Liver (tissue), 9 donors: ENCODE measurements around the gene PIGQ. TPM values are rescaled to one million over a fixed set of nuclear protein-coding genes. Genes with fewer than 3 reads are reported as not detected.
A peak's percentile ranks its signal among the peaks of the same experiment; 100 is the strongest.

Experiments used
- DNase-seq: peaks from one replicate; pipeline ENCODE4 v3.0.0-alpha.2; 2017; ENCODE audit warnings: low spot score
- H3K27ac ChIP-seq, 2 donors: one replicate each; pipeline ENCODE4 v1.7.0; 2013; ENCODE audit warnings: inconsistent platforms in 2 of 2, low read length in 2 of 2, control low read depth in 1 of 2, low read depth in 1 of 2, mild to moderate bottlenecking in 1 of 2
- H3K27me3 ChIP-seq, 4 donors: one replicate each; pipeline versions ENCODE4 v1.6.1 to v1.7.0; 2013; ENCODE audit warnings: low read length in 3 of 4, inconsistent platforms in 1 of 4, mild to moderate bottlenecking in 1 of 4, moderate library complexity in 1 of 4; ENCODE audit not compliant: control insufficient read depth in 4 of 4, insufficient read depth in 4 of 4
- H3K36me3 ChIP-seq, 4 donors: one replicate each; pipeline versions ENCODE4 v1.6.1 to v1.7.0; 2013; ENCODE audit warnings: low read length in 3 of 4, mild to moderate bottlenecking in 3 of 4, low read depth in 1 of 4, moderate library complexity in 1 of 4; ENCODE audit not compliant: control insufficient read depth in 4 of 4, insufficient read depth in 3 of 4
- H3K4me1 ChIP-seq, 4 donors: one replicate each; pipeline versions ENCODE4 v1.6.1 to v1.7.0; 2013; ENCODE audit warnings: low read length in 3 of 4, mild to moderate bottlenecking in 3 of 4, moderate library complexity in 1 of 4; ENCODE audit not compliant: control insufficient read depth in 4 of 4, insufficient read depth in 4 of 4
- H3K4me3 ChIP-seq, 3 donors: one replicate each; pipeline versions ENCODE4 v1.6.1 to v1.7.0; 2013; ENCODE audit warnings: low read length in 3 of 3, control low read depth in 1 of 3, low read depth in 1 of 3, mild to moderate bottlenecking in 1 of 3
- H3K9ac ChIP-seq, 2 donors: one replicate each; pipeline ENCODE4 v1.7.0; 2013; ENCODE audit warnings: low read length in 2 of 2, mild to moderate bottlenecking in 2 of 2, moderate library complexity in 2 of 2, control low read depth in 1 of 2, low read depth in 1 of 2
- H3K9me3 ChIP-seq, 4 donors: one replicate each; pipeline versions ENCODE4 v1.6.1 to v1.7.0; 2013; ENCODE audit warnings: low read length in 3 of 4; ENCODE audit not compliant: control insufficient read depth in 4 of 4
- EGR1 ChIP-seq, 2 donors: IDR thresholded peaks; 2 replicates each; pipeline ENCODE4 v1.6.1; 2016 to 2018; ENCODE audit warnings: antibody characterized with exemption in 2 of 2, low read depth in 2 of 2
- GABPA ChIP-seq, 2 donors: IDR thresholded peaks in 1 of 2; conservative IDR thresholded peaks in 1 of 2; 2 replicates each; pipeline ENCODE4 v1.6.1; 2016; ENCODE audit warnings: antibody characterized with exemption in 2 of 2, mild to moderate bottlenecking in 1 of 2, moderate library complexity in 1 of 2
- HNF4A ChIP-seq, 2 donors: conservative IDR thresholded peaks; 2 replicates each; pipeline ENCODE4 v1.6.1; 2016; ENCODE audit warnings: antibody characterized with exemption in 2 of 2, mild to moderate bottlenecking in 2 of 2
- HNF4G ChIP-seq: IDR thresholded peaks from 2 replicates; pipeline ENCODE4 v1.6.1; 2016; ENCODE audit warnings: antibody characterized with exemption
- JUND ChIP-seq, 2 donors: IDR thresholded peaks; 2 replicates each; pipeline ENCODE4 v1.6.1; 2016; ENCODE audit warnings: antibody characterized with exemption in 2 of 2
- NR2F2 ChIP-seq: IDR thresholded peaks from 2 replicates; pipeline ENCODE4 v1.6.1; 2016; ENCODE audit warnings: antibody characterized with exemption
- RAD21 ChIP-seq, 2 donors: IDR thresholded peaks; 2 replicates each; pipeline ENCODE4 v1.6.1; 2016; ENCODE audit warnings: antibody characterized with exemption in 2 of 2, mild to moderate bottlenecking in 2 of 2
- RXRA ChIP-seq, 2 donors: IDR thresholded peaks; 2 replicates each; pipeline ENCODE4 v1.6.1; 2017 to 2018; ENCODE audit warnings: antibody characterized with exemption in 2 of 2, mild to moderate bottlenecking in 1 of 2
- SP1 ChIP-seq: IDR thresholded peaks from 2 replicates; pipeline ENCODE4 v1.6.1; 2018; ENCODE audit warnings: antibody characterized with exemption, mild to moderate bottlenecking
- WGBS: extraction: QIAGEN DNeasy Blood & Tissue Kit; methylation state at CpG from one replicate; pipeline ENCODE4 v1.1.7; 2013; 5-methylcytosine and 5-hydroxymethylcytosine counted together
- polyA plus RNA-seq, 2 donors: library from polyadenylated mRNA; stranded (reverse) in 1 of 2; unstranded in 1 of 2; fragments of 200-250 nt in 1 of 2; fragments of >200 nt in 1 of 2; fragmentation: Nextera tagmentation in 1 of 2; extraction: Ambion mirVana in 1 of 2; gene quantifications; one replicate each; pipeline versions ENCODE4 v1.2.1 to v1.2.3, GENCODE V29; 2013 to 2015
- total RNA-seq, 2 donors: library from RNA; depleted of rRNA; stranded (reverse); fragments of >200 nt; gene quantifications; one replicate each; pipeline ENCODE4 v1.2.3, GENCODE V29; 2014
- TF ChIP-seq, protein P1 (sequence below): IDR thresholded peaks from 2 replicates; pipeline ENCODE4 v1.6.1; 2016; ENCODE audit warnings: antibody characterized with exemption, mild to moderate bottlenecking
- TF ChIP-seq, protein P2 (sequence below): IDR thresholded peaks from 2 replicates; pipeline ENCODE4 v1.6.1; 2016; ENCODE audit warnings: antibody characterized with exemption
- TF ChIP-seq, protein P3 (sequence below): fragments of 150-350 bp; IDR thresholded peaks from 2 replicates; pipeline ENCODE4 v1.5.1; 2017; ENCODE audit warnings: improper control_type of control experiment, low read depth, low read length; ENCODE audit not compliant: missing input control
- TF ChIP-seq, protein P4 (sequence below): IDR thresholded peaks from 2 replicates; pipeline ENCODE4 v1.6.1; 2016; ENCODE audit warnings: antibody characterized with exemption
- donor health status: healthy.
- donor health status: healthy.
- donor health status: healthy.
- donor health status: healthy.
- donor health status: healthy.

PIGQ gene
- total and polyA plus RNA-seq, 4 donors: 16.8 to 144 (median 20.6) TPM

DNA sequence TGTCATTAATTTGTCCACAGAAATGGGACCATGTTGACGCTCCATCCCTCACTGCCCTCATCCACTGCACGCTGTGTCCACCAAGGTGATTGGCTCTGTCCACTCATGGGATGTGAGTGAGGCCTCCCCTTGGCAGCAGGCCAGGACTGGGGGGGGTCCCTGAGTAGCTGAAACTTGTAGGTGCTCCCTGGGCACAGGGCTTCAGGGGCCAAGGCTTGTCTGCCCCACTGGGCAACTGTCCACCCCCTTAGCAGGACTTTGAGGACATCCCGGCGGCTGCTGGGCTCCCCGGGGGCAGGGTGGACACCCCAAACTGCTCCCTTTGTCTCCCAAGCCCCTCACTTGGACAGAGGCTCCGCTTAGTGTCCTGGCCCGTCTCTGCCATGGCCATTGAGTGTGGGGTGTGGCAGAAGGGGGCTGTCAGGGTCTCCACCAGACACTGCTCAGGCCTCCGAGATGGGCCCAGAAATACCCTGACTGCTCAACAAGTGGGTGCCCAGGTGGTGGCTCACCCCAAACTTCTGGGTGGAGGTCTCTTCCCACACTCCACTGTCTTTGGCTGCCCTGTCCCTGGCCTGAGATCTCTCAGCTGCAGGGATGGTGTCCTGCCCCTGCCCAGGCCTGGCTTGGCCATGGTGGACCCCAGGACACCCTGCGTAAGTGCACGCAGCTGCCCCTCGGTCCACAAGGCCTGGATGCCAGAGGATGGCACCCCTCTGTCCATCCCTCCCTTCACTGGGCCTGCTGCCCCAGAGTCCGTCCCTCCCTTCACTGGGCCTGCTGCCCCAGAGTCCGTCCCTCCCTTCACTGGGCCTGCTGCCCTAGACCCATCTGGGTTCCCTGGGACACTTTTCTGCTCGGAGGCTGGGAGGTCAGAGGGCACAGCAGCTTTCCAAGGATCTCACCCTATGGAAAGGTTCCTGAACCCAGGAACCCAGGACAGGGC is 17.1 kb downstream of the PIGQ start:
- Histone ChIP-seq H3K9ac (no peak overlapping the region), H3K4me3 (no peak overlapping the region), H3K27ac (no peak overlapping the region), H3K36me3 (no peaks in the 10 kb centered on the region), H3K27me3 (no peaks in the 10 kb centered on the region), H3K4me1 (peaks cover 17 to 64% (median 50%) of the 10 kb centered on the region in 4 donors), H3K9me3 (no peaks in the 10 kb centered on the region)
- peak; percentile 46 for DNase-seq
- TF ChIP-seq JUND (IDR thresholded peaks at IDR 0.05) (no peak), SP1 (peak; percentile 56), EGR1 (IDR thresholded peaks at IDR 0.05; ENCODE audit: low read depth in 2 of 2) (no peak), NR2F2 (peak; percentile 61), RXRA (IDR thresholded peaks at IDR 0.05) (peak; percentile 36 to 67), RAD21 (IDR thresholded peaks at IDR 0.05) (peak in 1 of 2 donors; percentile 22), HNF4A (conservative IDR thresholded peaks at IDR 0.05) (peak; percentile 56 to 81)
- 74% methylated on average over 14 of the region's 14 CpGs for WGBS

DNA sequence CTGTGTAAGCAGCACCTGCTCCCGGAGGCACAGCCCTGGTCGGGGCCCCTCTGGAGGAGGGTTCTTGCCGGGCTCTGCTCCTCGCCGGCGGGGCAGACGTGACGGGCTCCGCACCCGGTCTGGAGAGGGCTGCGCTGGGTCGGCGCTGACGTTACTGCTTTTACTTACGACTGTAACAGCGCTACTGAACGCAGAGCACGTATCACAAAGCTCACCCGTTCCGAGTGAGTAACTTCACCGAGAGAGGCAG is 18.8 kb downstream of the PIGQ start:
- WGBS: under 1% methylated on average over 21 of the region's 21 CpGs
- no peaks in the 10 kb centered on the region for H3K27me3 ChIP-seq
- H3K4me1 ChIP-seq: peaks cover 21 to 71% (median 59%) of the 10 kb centered on the region in 4 donors

More for the DNA sequence above, 18.8 kb downstream of the PIGQ start:
- no peak for TF ChIP-seq GABPA (IDR thresholded peaks at IDR 0.05 in 1 of 2, conservative IDR thresholded peaks at IDR 0.05 in 1 of 2)
- TF ChIP-seq, protein P1, sequence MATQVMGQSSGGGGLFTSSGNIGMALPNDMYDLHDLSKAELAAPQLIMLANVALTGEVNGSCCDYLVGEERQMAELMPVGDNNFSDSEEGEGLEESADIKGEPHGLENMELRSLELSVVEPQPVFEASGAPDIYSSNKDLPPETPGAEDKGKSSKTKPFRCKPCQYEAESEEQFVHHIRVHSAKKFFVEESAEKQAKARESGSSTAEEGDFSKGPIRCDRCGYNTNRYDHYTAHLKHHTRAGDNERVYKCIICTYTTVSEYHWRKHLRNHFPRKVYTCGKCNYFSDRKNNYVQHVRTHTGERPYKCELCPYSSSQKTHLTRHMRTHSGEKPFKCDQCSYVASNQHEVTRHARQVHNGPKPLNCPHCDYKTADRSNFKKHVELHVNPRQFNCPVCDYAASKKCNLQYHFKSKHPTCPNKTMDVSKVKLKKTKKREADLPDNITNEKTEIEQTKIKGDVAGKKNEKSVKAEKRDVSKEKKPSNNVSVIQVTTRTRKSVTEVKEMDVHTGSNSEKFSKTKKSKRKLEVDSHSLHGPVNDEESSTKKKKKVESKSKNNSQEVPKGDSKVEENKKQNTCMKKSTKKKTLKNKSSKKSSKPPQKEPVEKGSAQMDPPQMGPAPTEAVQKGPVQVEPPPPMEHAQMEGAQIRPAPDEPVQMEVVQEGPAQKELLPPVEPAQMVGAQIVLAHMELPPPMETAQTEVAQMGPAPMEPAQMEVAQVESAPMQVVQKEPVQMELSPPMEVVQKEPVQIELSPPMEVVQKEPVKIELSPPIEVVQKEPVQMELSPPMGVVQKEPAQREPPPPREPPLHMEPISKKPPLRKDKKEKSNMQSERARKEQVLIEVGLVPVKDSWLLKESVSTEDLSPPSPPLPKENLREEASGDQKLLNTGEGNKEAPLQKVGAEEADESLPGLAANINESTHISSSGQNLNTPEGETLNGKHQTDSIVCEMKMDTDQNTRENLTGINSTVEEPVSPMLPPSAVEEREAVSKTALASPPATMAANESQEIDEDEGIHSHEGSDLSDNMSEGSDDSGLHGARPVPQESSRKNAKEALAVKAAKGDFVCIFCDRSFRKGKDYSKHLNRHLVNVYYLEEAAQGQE: no peak
- no peak for TF ChIP-seq HNF4G
- no peak for TF ChIP-seq EGR1 (IDR thresholded peaks at IDR 0.05; ENCODE audit: low read depth in 2 of 2)
- TF ChIP-seq, protein P2, sequence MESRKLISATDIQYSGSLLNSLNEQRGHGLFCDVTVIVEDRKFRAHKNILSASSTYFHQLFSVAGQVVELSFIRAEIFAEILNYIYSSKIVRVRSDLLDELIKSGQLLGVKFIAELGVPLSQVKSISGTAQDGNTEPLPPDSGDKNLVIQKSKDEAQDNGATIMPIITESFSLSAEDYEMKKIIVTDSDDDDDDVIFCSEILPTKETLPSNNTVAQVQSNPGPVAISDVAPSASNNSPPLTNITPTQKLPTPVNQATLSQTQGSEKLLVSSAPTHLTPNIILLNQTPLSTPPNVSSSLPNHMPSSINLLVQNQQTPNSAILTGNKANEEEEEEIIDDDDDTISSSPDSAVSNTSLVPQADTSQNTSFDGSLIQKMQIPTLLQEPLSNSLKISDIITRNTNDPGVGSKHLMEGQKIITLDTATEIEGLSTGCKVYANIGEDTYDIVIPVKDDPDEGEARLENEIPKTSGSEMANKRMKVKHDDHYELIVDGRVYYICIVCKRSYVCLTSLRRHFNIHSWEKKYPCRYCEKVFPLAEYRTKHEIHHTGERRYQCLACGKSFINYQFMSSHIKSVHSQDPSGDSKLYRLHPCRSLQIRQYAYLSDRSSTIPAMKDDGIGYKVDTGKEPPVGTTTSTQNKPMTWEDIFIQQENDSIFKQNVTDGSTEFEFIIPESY: no peak
- TF ChIP-seq, protein P3, sequence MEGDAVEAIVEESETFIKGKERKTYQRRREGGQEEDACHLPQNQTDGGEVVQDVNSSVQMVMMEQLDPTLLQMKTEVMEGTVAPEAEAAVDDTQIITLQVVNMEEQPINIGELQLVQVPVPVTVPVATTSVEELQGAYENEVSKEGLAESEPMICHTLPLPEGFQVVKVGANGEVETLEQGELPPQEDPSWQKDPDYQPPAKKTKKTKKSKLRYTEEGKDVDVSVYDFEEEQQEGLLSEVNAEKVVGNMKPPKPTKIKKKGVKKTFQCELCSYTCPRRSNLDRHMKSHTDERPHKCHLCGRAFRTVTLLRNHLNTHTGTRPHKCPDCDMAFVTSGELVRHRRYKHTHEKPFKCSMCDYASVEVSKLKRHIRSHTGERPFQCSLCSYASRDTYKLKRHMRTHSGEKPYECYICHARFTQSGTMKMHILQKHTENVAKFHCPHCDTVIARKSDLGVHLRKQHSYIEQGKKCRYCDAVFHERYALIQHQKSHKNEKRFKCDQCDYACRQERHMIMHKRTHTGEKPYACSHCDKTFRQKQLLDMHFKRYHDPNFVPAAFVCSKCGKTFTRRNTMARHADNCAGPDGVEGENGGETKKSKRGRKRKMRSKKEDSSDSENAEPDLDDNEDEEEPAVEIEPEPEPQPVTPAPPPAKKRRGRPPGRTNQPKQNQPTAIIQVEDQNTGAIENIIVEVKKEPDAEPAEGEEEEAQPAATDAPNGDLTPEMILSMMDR: no peak
- no peak for TF ChIP-seq RXRA (IDR thresholded peaks at IDR 0.05)
- no peak for TF ChIP-seq NR2F2
- TF ChIP-seq, protein P4, sequence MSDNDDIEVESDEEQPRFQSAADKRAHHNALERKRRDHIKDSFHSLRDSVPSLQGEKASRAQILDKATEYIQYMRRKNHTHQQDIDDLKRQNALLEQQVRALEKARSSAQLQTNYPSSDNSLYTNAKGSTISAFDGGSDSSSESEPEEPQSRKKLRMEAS: no peak
- Histone ChIP-seq H3K36me3 (no peaks in the 10 kb centered on the region), H3K27ac (peak overlapping the region; percentile 94 to 97), H3K9me3 (no peaks in the 10 kb centered on the region), H3K4me3 (peak overlapping the region; percentile 89 to 92 (median 92)), H3K9ac (peak overlapping the region; percentile 67 to 97)
- DNase-seq: no peak
